A549 treated with CpdA at 1 μM for 4 hours (cell line): Measurements from ENCODE around the gene NQO1. TPM values are rescaled to one million over a fixed set of nuclear protein-coding genes. Genes with fewer than 3 reads are reported as not detected.

ENCODE experiments used
- total RNA-seq: library from RNA; stranded (reverse); fragments of 200-300 nt; extraction: Qiagen RNA extraction; gene quantifications from 5 replicates; pipeline ENCODE4 v1.2.3, GENCODE V29; 2022; ENCODE audit warnings: low read depth

NQO1 gene
- 2,543 to 2,775 TPM (median 2,639 TPM) in 5 replicates for total RNA-seq

DNA sequence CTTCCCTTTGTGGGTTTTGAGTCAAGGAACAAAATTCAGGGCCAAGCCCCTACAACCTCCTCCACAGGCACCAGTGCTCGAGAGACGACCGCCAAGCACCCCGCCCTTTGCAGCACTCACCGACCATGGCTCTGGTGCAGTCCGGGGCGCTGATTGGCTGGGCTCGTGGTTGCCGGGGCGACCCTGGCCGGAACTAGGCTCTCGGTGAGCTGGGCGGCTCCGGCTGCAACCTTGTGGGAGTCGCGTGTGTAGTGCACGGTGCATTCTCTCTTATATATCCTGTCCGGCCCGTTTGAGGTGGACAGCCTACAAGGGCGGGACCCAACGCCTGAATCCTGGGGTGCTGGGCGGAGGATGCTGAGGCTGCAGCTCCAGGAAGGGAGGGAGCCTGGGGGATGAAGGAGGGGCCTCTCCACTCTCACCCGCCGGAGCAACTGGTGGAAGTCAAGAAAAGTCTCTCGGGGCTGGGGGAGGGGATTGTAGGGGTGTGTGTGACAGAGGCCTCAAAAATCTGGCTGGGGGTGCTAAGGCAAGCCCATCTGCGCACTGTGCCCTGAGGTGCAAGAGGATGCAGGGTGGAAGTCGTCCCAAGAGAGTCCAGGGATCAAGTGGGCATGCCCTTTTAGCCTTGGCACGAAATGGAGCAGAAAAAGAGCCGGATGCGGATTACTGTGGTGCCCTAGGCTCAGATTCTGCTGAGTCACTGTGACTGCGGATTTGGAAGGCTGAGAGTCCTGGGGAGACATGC is at the start of gene NQO1:
Gene NQO1 (minus strand): TSS at position 248 of the 748 bp plus-strand sequence. CDS start 121 bp downstream, at position 127.

GRCh38 chr16:69761983-69762813 is 35.8 kb upstream of the NQO1 start, which contains the start of gene WWP2:
TSS of gene WWP2 (plus strand) at chr16:69762332. CDS start at chr16:69787011, 24,679 bp downstream.

GRCh38 chr16:69754469-69755310 is 28.3 kb upstream of the NQO1 start, which contains the start of gene NOB1:
TSS of gene NOB1 (minus strand) at chr16:69754926. CDS start at chr16:69754910, 16 bp downstream.

Other genes with a start within 250 kb of the NQO1 start
- 5.1 to 8.5 TPM (median 7.8 TPM) in 5 replicates for gene NFAT5, start 160.6 kb downstream of the NQO1 start, total RNA-seq
- gene NOB1, start 28.4 kb upstream of the NQO1 start, total RNA-seq = 117 to 127 TPM (median 120 TPM) in 5 replicates
- 21.3 to 23.9 TPM (median 22.1 TPM) in 5 replicates for gene WWP2, start 35.8 kb upstream of the NQO1 start, total RNA-seq
- 0.08 TPM in 2 of 5 replicates, not detected in the others for gene CLEC18A, start 224.8 kb upstream of the NQO1 start, total RNA-seq